Measurements from ENCODE around the gene PHKG2. TPM values are rescaled to one million over a fixed set of nuclear protein-coding genes. Genes with fewer than 3 reads are reported as not detected.
A peak's percentile ranks its signal among the peaks of the same experiment; 100 is the strongest.

Gene PHKG2
- total RNA-seq, 1 experiment from 2014 or later, result 30.9 TPM

DNA sequence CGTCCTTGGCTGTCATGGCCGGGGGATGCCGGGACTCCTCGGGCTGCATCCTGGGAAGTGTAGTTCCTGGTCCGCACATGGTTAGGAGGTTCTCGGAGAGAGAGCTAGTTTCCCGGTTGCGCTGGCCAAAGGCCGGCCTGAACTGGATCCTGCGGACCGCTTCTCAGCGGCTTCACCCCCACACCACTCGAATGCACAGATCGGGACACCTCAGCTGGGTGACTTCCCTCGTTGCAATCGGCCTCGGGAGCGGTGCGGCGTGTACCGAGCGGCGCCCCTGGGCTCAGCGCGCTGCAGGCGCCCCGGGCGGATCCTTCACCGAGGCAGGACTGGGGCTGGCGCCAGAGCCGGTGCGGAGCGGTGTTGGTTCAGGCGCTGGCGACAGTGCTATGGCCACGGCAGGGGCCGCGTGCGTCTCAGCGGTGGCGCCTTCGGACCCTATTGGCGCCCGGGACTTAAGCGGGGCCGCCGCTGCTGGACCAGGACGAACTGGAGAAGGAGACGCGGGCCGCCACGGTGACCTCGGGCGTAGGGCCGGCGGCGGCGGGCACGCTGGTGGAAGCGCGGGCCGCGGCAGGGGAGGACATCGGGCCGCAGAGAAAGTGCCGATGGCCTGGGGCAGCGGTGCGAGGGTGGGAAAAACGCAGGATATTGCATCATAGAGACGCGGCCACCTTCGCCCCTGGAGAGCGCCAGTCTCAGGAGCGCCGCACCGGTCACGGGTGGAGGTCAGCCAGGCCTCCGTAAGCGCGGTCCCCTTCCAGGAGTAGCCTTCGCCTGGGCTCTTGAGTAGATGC is 27.4 kb downstream of the PHKG2 start:
- Histone ChIP-seq H3K9ac (ENCODE audit: low read length) (peak overlapping the region; percentile 94), H3K4me1 (ENCODE audit: insufficient read depth, low read length) (peaks cover 5% of the 10 kb centered on the region), H3K27me3 (ENCODE audit: low read length) (no peaks in the 10 kb centered on the region), H3F3A (ENCODE audit: low read length, unreplicated experiment) (no peaks in the 10 kb centered on the region), H3K79me2 (ENCODE audit: low read length) (no peaks in the 10 kb centered on the region), H2AFZ (ENCODE audit: low read length) (peak overlapping the region; percentile 79), H4K20me1 (ENCODE audit: low read length) (no peaks in the 10 kb centered on the region), H3K27ac (ENCODE audit: low read length) (peak overlapping the region; percentile 73), H3K9me3 (ENCODE audit: low read length) (no peaks in the 10 kb centered on the region), H3K36me3 (ENCODE audit: low read depth, low read length) (peaks cover 4% of the 10 kb centered on the region; the same call in 1 of the 2 replicates), H3K9me2 (replicated peaks; ENCODE audit: low read length) (no peaks in the 10 kb centered on the region), H3K4me3 (ENCODE audit: low read length) (peak overlapping the region; percentile 82), H3K4me2 (ENCODE audit: low read length) (peak overlapping the region; percentile 99)
- intact Hi-C loops (cut with micrococcal nuclease), result no loop called here
- no TSS peak for BruUV-seq (replicated peaks)
- TF ChIP-seq EZH2 (IDR thresholded peaks at IDR 0.05; ENCODE audit: low read length, unreplicated experiment) (no peak), CTCF (conservative IDR thresholded peaks at IDR 0.05; ENCODE audit: low read depth, low read length) (no peak), EZH2phosphoT487 (IDR thresholded peaks at IDR 0.05; ENCODE audit: borderline replicate concordance, low read length) (no peak)
- DNase-seq, result peak; percentile 70
- ChIA-PET CTCF (no interaction called here), POLR2A (ENCODE audit: unreplicated experiment) (interaction anchor here (0.6 kb wide), 1 partner anchor 79 kb away, joined by 9 read pairs; no protein-coding TSS in a partner anchor)
- ATAC-seq, result peak; percentile 79

- CTCF ChIA-PET, result no interaction called here
- intact Hi-C loops (cut with micrococcal nuclease), result no loop called here
- no peaks in the 10 kb centered on the region for H3K36me3 ChIP-seq (ENCODE audit: low read depth, low read length)
Observed at GRCh38 chr16:30777591-30778297, 29.5 kb downstream of the PHKG2 start.

More at GRCh38 chr16:30777591-30778297, 29.5 kb downstream of the PHKG2 start:
- no peak overlapping the region for H3K9ac ChIP-seq (ENCODE audit: low read length)
- no peaks in the 10 kb centered on the region for H3K79me2 ChIP-seq (ENCODE audit: low read length)
- DNase-seq (no peak), ATAC-seq (no peak)
- no peak overlapping the region for H3K27ac ChIP-seq (ENCODE audit: low read length)
- no peak overlapping the region for H2AFZ ChIP-seq (ENCODE audit: low read length)
- no peak overlapping the region for H3K4me3 ChIP-seq (ENCODE audit: low read length)
- TF ChIP-seq EZH2 (IDR thresholded peaks at IDR 0.05; ENCODE audit: low read length, unreplicated experiment), result no peak
- no peak for TF ChIP-seq CTCF (conservative IDR thresholded peaks at IDR 0.05; ENCODE audit: low read depth, low read length)
- TF ChIP-seq EZH2phosphoT487 (IDR thresholded peaks at IDR 0.05; ENCODE audit: borderline replicate concordance, low read length), result no peak
- peaks cover 5% of the 10 kb centered on the region for H3K4me1 ChIP-seq (ENCODE audit: insufficient read depth, low read length)
- H3K27me3 ChIP-seq (ENCODE audit: low read length), result no peaks in the 10 kb centered on the region
- no peaks in the 10 kb centered on the region for H3F3A ChIP-seq (ENCODE audit: low read length, unreplicated experiment)
- H4K20me1 ChIP-seq (ENCODE audit: low read length), result no peaks in the 10 kb centered on the region
- BruUV-seq (replicated peaks), result no TSS peak
- H3K9me3 ChIP-seq (ENCODE audit: low read length), result no peaks in the 10 kb centered on the region
- no peaks in the 10 kb centered on the region for H3K9me2 ChIP-seq (replicated peaks; ENCODE audit: low read length)
- POLR2A ChIA-PET (ENCODE audit: unreplicated experiment), result interaction anchor here (0.7 kb wide), 1 partner anchor 40 kb away, joined by 4 read pairs; no protein-coding TSS in a partner anchor
- H3K4me2 ChIP-seq (ENCODE audit: low read length), result no peak overlapping the region
